Endothelial cell of umbilical vein (primary cell): ENCODE results near the gene BMPR1B.

Experiments used
- CTCF ChIP-seq, 2 donors: IDR thresholded peaks; 1 replicate in 1 of 2; 2 replicates in 1 of 2; pipeline ENCODE4 v1.5.1; 2011; ENCODE audit warnings: low read length in 2 of 2, mild to moderate bottlenecking in 2 of 2, moderate library complexity in 2 of 2, control low read depth in 1 of 2, inconsistent platforms in 1 of 2, low read depth in 1 of 2; ENCODE audit not compliant: insufficient read depth in 1 of 2; ENCODE audit errors: extremely low read depth in 1 of 2
- EZH2 ChIP-seq: IDR thresholded peaks from 2 replicates; pipeline ENCODE4 v1.6.1; 2012; ENCODE audit warnings: borderline replicate concordance, low read depth, mild to moderate bottlenecking, moderate library complexity, low read length, inconsistent platforms; ENCODE audit not compliant: severe bottlenecking
- FOS ChIP-seq: IDR thresholded peaks from 2 replicates; pipeline ENCODE4 v1.6.1; 2011; ENCODE audit warnings: mild to moderate bottlenecking, low read length, moderate library complexity, borderline replicate concordance; ENCODE audit not compliant: insufficient read depth
- GATA2 ChIP-seq: IDR thresholded peaks from 2 replicates; pipeline ENCODE4 v1.7.0; 2011; ENCODE audit warnings: low read depth, mild to moderate bottlenecking, moderate library complexity, mixed read lengths, low read length; ENCODE audit not compliant: insufficient read length, insufficient read depth
- JUN ChIP-seq: IDR thresholded peaks from 2 replicates; pipeline ENCODE4 v1.6.1; 2011; ENCODE audit warnings: borderline replicate concordance, low read depth; ENCODE audit not compliant: insufficient read length, insufficient read depth
- MAX ChIP-seq: IDR thresholded peaks from 2 replicates; pipeline ENCODE4 v1.6.1; 2011; ENCODE audit not compliant: insufficient read depth, insufficient read length
- MYC ChIP-seq: IDR thresholded peaks from one replicate; pipeline ENCODE4 v1.6.1; 2011; ENCODE audit warnings: mild to moderate bottlenecking, low read depth, low read length
- POLR2A ChIP-seq: IDR thresholded peaks from 2 replicates; pipeline ENCODE4 v1.6.1; 2012; ENCODE audit warnings: low read depth, mild to moderate bottlenecking, control low read depth, low read length
- POLR2AphosphoS5 ChIP-seq: IDR thresholded peaks from 2 replicates; pipeline ENCODE4 v1.6.1; 2012; ENCODE audit warnings: low read depth, mild to moderate bottlenecking, control low read depth, low read length, moderate library complexity; ENCODE audit not compliant: insufficient read depth

- TF ChIP-seq CTCF (IDR thresholded peaks at IDR 0.05; ENCODE audit: extremely low read depth in 1 of 2, insufficient read depth in 1 of 2, low read depth in 1 of 2, low read length in 2 of 2) (no peak), POLR2A (no peak), POLR2AphosphoS5 (no peak), JUN (no peak), MYC (no peak), MAX (no peak), EZH2 (no peak), FOS (no peak), GATA2 (no peak)
Measured at GRCh38 chr4:95188701-95189370, 431.1 kb downstream of the BMPR1B start.
